ENCODE results near the gene COX5A.

Gene COX5A

DNA sequence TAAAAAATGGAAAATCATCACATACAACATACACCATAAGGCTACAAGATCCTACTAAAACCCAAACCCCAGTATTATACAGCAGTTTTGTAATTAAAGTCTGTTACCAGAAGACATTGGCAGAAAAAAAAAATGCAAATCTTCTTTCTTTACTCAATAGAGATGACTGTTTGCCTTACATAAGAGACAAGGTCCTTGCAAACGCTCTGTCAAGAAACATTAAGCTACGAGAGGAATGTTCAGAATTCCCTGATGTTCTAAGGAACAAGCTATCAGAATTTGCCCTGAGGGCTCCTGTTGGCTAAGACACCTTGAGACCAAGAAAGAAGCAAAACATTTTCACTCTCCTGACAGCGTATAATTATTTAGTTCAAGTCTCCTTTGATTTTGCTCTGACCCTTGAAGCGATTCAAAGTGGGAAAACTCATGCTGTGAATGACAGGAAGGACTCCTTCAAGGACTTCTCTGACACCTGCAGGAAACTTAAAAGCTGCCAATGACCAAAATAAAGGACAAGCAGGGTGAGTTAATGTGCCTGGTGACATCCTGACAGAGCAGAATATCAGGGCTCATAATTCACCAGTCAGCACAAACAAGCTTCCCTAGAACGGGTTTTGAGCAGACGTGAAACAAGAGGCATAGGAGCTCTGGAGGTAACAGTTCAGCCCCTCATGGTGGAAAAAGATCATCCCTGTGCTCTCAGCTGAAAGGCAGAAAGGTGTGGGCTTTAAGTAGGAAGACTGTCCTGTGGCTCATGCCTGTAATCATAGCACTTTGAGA is 67.2 kb downstream of the COX5A start:
- H3K4me1 ChIP-seq (ENCODE audit: low read depth, poor library complexity, severe bottlenecking) = peaks cover 23% of the 10 kb centered on the region
- H3K27ac ChIP-seq = no peak overlapping the region
- TF ChIP-seq, protein P1, sequence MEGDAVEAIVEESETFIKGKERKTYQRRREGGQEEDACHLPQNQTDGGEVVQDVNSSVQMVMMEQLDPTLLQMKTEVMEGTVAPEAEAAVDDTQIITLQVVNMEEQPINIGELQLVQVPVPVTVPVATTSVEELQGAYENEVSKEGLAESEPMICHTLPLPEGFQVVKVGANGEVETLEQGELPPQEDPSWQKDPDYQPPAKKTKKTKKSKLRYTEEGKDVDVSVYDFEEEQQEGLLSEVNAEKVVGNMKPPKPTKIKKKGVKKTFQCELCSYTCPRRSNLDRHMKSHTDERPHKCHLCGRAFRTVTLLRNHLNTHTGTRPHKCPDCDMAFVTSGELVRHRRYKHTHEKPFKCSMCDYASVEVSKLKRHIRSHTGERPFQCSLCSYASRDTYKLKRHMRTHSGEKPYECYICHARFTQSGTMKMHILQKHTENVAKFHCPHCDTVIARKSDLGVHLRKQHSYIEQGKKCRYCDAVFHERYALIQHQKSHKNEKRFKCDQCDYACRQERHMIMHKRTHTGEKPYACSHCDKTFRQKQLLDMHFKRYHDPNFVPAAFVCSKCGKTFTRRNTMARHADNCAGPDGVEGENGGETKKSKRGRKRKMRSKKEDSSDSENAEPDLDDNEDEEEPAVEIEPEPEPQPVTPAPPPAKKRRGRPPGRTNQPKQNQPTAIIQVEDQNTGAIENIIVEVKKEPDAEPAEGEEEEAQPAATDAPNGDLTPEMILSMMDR (conservative IDR thresholded peaks at IDR 0.05; ENCODE audit: low read depth, low read length) = no peak
- H3K79me2 ChIP-seq (ENCODE audit: insufficient read depth, low read depth) = peaks cover 57% of the 10 kb centered on the region; the same call in 1 of the 2 replicates
- H3K36me3 ChIP-seq (ENCODE audit: insufficient read depth) = no peaks in the 10 kb centered on the region; the same call in 1 of the 2 replicates
- H3K27me3 ChIP-seq (ENCODE audit: insufficient read depth, low read depth) = no peaks in the 10 kb centered on the region
- no peak overlapping the region for H3K9ac ChIP-seq
- no peak overlapping the region for H2AFZ ChIP-seq (ENCODE audit: low read depth)
- H4K20me1 ChIP-seq (ENCODE audit: insufficient read depth) = no peaks in the 10 kb centered on the region
- H3K4me3 ChIP-seq (IDR thresholded peaks at IDR 0.05; ENCODE audit: insufficient read depth, low read depth, low read length) = no peak overlapping the region
- no peak overlapping the region; the same call in 1 of the 2 replicates for H3K4me2 ChIP-seq

Data from KMS-11 (cell line).